BE2C (cell line): Measurements from ENCODE around the gene SMCO2.
"Not testable (repeated sequence)": the region's sequence is repeated elsewhere in the genome, so short reads cannot be mapped to it uniquely, and the experiment has no call there.

Source experiments
- DNase-seq: peaks from one replicate; pipeline ENCODE4 v3.0.0-alpha.2; 2020
- H3K27me3 ChIP-seq: fragments of 250-450 bp; sonication (Bioruptor Pico); 2 replicates; pipeline ENCODE4 v1.5.1; 2020; ENCODE audit warnings: mild to moderate bottlenecking
- H3K36me3 ChIP-seq: fragments of 250-450 bp; sonication (Bioruptor Pico); 2 replicates; pipeline ENCODE4 v1.5.1; 2020; ENCODE audit warnings: mild to moderate bottlenecking
- H3K4me1 ChIP-seq: fragments of 250-450 bp; sonication (Bioruptor Pico); 2 replicates; pipeline ENCODE4 v1.5.1; 2020
- H3K4me3 ChIP-seq: 2 replicates; pipeline ENCODE4 v1.5.1; 2011; ENCODE audit warnings: low read depth, low read length
- H3K9me3 ChIP-seq: fragments of 250-450 bp; sonication (Bioruptor Pico); 2 replicates; pipeline ENCODE4 v1.5.1; 2020
- TF ChIP-seq, protein P1 (sequence below): IDR thresholded peaks from 2 replicates; pipeline ENCODE4 v1.5.1; 2012; ENCODE audit warnings: mild to moderate bottlenecking, low read depth, low read length

Gene SMCO2

GRCh38 chr12:27535318-27535717 is 88.8 kb downstream of the SMCO2 start:
- DNase-seq, result no peak
- H3K36me3 ChIP-seq, result no peaks in the 10 kb centered on the region; the same call in none of the 2 replicates
- TF ChIP-seq, protein P1, sequence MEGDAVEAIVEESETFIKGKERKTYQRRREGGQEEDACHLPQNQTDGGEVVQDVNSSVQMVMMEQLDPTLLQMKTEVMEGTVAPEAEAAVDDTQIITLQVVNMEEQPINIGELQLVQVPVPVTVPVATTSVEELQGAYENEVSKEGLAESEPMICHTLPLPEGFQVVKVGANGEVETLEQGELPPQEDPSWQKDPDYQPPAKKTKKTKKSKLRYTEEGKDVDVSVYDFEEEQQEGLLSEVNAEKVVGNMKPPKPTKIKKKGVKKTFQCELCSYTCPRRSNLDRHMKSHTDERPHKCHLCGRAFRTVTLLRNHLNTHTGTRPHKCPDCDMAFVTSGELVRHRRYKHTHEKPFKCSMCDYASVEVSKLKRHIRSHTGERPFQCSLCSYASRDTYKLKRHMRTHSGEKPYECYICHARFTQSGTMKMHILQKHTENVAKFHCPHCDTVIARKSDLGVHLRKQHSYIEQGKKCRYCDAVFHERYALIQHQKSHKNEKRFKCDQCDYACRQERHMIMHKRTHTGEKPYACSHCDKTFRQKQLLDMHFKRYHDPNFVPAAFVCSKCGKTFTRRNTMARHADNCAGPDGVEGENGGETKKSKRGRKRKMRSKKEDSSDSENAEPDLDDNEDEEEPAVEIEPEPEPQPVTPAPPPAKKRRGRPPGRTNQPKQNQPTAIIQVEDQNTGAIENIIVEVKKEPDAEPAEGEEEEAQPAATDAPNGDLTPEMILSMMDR, result no peak
- H3K9me3 ChIP-seq, result no peaks in the 10 kb centered on the region
- no peak overlapping the region for H3K4me3 ChIP-seq
- H3K4me1 ChIP-seq, result peaks cover 5% of the 10 kb centered on the region; the same call in 1 of the 2 replicates
- no peaks in the 10 kb centered on the region for H3K27me3 ChIP-seq

DNA sequence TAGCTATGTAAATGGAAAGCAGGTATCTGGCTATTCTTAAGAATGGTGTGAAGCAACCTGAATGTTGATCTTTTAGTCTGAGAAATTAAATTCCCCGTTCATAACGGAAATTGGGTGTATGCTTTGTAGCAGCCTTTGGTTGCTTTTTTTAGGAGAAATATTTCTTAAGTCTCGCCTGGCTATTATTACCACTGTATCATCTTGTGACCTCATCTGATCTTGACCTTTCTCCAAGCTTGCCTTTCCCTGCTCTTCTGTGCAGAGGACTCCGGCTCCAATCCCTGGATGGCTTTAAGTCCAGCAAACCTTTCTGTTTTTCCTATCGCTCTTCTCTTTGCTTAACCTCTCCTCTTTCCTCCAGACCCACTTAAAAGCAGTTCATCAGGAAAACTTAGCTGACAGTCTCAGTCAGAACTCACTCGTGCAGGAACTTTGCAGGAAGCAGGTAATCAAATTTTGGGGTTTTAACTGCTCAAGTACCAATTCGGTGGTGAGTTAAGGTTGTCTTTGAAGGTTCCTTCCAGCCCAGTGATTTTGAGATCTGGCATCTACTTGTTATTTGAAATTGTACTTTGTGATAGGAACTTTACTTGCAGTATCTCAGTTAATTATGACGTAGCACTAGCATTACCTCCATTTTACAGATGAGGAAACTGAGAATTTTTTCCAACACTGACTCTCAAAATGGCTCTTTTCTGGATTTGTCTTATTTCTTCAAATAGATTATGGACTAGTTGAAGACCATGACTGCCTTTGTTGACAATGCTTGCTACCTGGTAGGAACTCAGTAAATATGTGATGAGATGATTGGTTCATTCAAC is 91.5 kb downstream of the SMCO2 start:
- TF ChIP-seq, protein P1, result no peak

GRCh38 chr12:27539191-27539631 is 92.7 kb downstream of the SMCO2 start:
- Histone ChIP-seq H3K27me3 (no peaks in the 10 kb centered on the region), H3K4me3 (no peak overlapping the region), H3K9me3 (no peaks in the 10 kb centered on the region), H3K4me1 (peaks cover 5% of the 10 kb centered on the region; the same call in 1 of the 2 replicates), H3K36me3 (no peaks in the 10 kb centered on the region; the same call in none of the 2 replicates)
- TF ChIP-seq, protein P1, result no peak
- no peak for DNase-seq

More for the DNA sequence above, 91.5 kb downstream of the SMCO2 start:
- Histone ChIP-seq H3K36me3 (no peaks in the 10 kb centered on the region; the same call in 1 of the 2 replicates), H3K9me3 (no peaks in the 10 kb centered on the region), H3K4me1 (peaks cover 5% of the 10 kb centered on the region; the same call in 1 of the 2 replicates), H3K27me3 (no peaks in the 10 kb centered on the region), H3K4me3 (no peak overlapping the region)
- DNase-seq, result no peak

GRCh38 chr12:27541031-27541719 is 94.6 kb downstream of the SMCO2 start:
- peaks cover 5% of the 10 kb centered on the region; the same call in 1 of the 2 replicates for H3K4me1 ChIP-seq
- TF ChIP-seq, protein P1, result no peak

GRCh38 chr12:27542628-27543027 is 96.1 kb downstream of the SMCO2 start:
- H3K27me3 ChIP-seq, result no peaks in the 10 kb centered on the region
- H3K4me1 ChIP-seq, result peaks cover 5% of the 10 kb centered on the region; the same call in 1 of the 2 replicates
- H3K4me3 ChIP-seq, result no peak overlapping the region
- H3K36me3 ChIP-seq, result no peaks in the 10 kb centered on the region; the same call in 1 of the 2 replicates
- TF ChIP-seq, protein P1, result no peak
- H3K9me3 ChIP-seq, result no peaks in the 10 kb centered on the region
- DNase-seq, result no peak

More at GRCh38 chr12:27541031-27541719, 94.6 kb downstream of the SMCO2 start:
- DNase-seq, result no peak
- Histone ChIP-seq H3K27me3 (no peaks in the 10 kb centered on the region), H3K36me3 (no peaks in the 10 kb centered on the region; the same call in 1 of the 2 replicates), H3K9me3 (no peaks in the 10 kb centered on the region), H3K4me3 (no peak overlapping the region)

DNA sequence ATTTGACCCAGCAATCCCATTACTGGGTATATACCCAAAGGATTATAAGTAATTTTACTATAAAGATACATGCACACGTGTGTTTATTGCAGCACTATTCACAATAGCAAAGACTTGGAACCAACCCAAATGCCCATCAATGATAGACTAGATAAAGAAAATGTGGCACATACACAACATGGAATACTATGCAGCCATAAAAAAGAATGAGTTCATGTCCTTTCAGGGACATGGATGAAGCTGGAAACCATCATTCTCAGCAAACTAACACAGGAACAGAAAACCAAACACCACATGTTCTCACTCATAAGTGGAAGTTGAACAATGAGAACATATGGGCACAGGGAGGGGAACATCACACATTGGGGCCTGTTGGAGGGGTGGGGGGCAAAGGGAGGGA is 98.3 kb downstream of the SMCO2 start:
- not testable (repeated sequence) for DNase-seq, H3K36me3 ChIP-seq, H3K4me3 ChIP-seq, H3K4me1 ChIP-seq, H3K27me3 ChIP-seq, H3K9me3 ChIP-seq
